Tibial nerve (tissue), 4 donors: ENCODE results near the gene ANKRD31. TPM values are rescaled to one million over a fixed set of nuclear protein-coding genes. Genes with fewer than 3 reads are reported as not detected.
"Not testable (repeated sequence)": the region's sequence is repeated elsewhere in the genome, so short reads cannot be mapped to it uniquely, and the experiment has no call there.

Experiments used
- DNase-seq, 2 donors: peaks; one replicate each; pipeline ENCODE4 v3.0.0-alpha.2; 2019; ENCODE audit warnings: low spot score in 2 of 2
- H3K27ac ChIP-seq, 4 donors: fragments of 200-600 bp; sonication (generic) in 3 of 4; one replicate each; pipeline ENCODE4 v1.5.1; 2017 to 2019; ENCODE audit warnings: mild to moderate bottlenecking in 1 of 4
- H3K27me3 ChIP-seq, 2 donors: fragments of 200-600 bp; sonication (generic) in 1 of 2; one replicate each; pipeline versions ENCODE4 v1.5.1 to v1.6.0; 2017 to 2019
- H3K36me3 ChIP-seq, 3 donors: fragments of 200-600 bp; sonication (generic); one replicate each; pipeline ENCODE4 v1.5.1; 2018 to 2019
- H3K4me1 ChIP-seq, 4 donors: fragments of 200-600 bp; sonication (generic) in 3 of 4; one replicate each; pipeline ENCODE4 v1.5.1; 2017 to 2019
- H3K4me3 ChIP-seq, 4 donors: fragments of 200-600 bp; sonication (generic) in 3 of 4; one replicate each; pipeline ENCODE4 v1.5.1; 2017 to 2019; ENCODE audit warnings: mild to moderate bottlenecking in 1 of 4, moderate library complexity in 1 of 4
- H3K9me3 ChIP-seq, 4 donors: fragments of 200-600 bp; sonication (generic) in 3 of 4; one replicate each; pipeline ENCODE4 v1.5.1; 2017 to 2019
- CTCF ChIP-seq, 5 experiments: fragments of 200-600 bp in 3 of 5; fragments of 450-650 bp in 2 of 5; sonication (generic) in 3 of 5; IDR thresholded peaks; one replicate each; pipeline ENCODE4 v1.5.1; 2016 to 2019; ENCODE audit warnings: antibody characterized with exemption in 5 of 5, mild to moderate bottlenecking in 3 of 5, moderate library complexity in 2 of 5
- EP300 ChIP-seq, 2 donors: sonication (generic); formaldehyde crosslinking; IDR thresholded peaks; one replicate each; pipeline ENCODE4 v1.6.1; 2017; ENCODE audit warnings: antibody characterized with exemption in 2 of 2, mild to moderate bottlenecking in 1 of 2
- POLR2A ChIP-seq, 2 donors: fragments of 450-650 bp; IDR thresholded peaks; one replicate each; pipeline ENCODE4 v1.6.1; 2017; ENCODE audit warnings: antibody characterized with exemption in 2 of 2, mild to moderate bottlenecking in 2 of 2, moderate library complexity in 2 of 2
- WGBS, 2 donors: methylation state at CpG; one replicate each; pipeline ENCODE4 v1.1.5; 2018; 5-methylcytosine and 5-hydroxymethylcytosine counted together
- total RNA-seq, 4 donors: library from RNA; depleted of rRNA; stranded (reverse); fragments of >200 nt; gene quantifications; one replicate each; pipeline ENCODE4 v1.1.0, GENCODE V29; 2016

ANKRD31 gene
- total RNA-seq, 4 donors from 2014 or later = 0.21 to 1.5 (median 0.35) TPM

- H3K36me3 ChIP-seq = no peaks in the 10 kb centered on the region
- H3K27ac ChIP-seq = no peak overlapping the region
- no peaks in the 10 kb centered on the region for H3K9me3 ChIP-seq
- H3K4me1 ChIP-seq = no peaks in the 10 kb centered on the region
- TF ChIP-seq EP300 (IDR thresholded peaks at IDR 0.05) (no peak), CTCF (IDR thresholded peaks at IDR 0.05) (no peak), POLR2A (IDR thresholded peaks at IDR 0.05) (no peak)
- H3K4me3 ChIP-seq = no peak overlapping the region
- no peak for DNase-seq
- WGBS, 2 donors = 86 to 92% methylated on average over 2 of the region's 2 CpGs
- no peaks in the 10 kb centered on the region for H3K27me3 ChIP-seq
Measured at GRCh38 chr5:75226916-75227315, 9.8 kb downstream of the ANKRD31 start.

GRCh38 chr5:75225506-75225905 lies 11.2 kb downstream of the ANKRD31 start:
- Histone ChIP-seq H3K4me3 (no peak overlapping the region), H3K9me3 (peaks cover 0 to 4% (median 0%) of the 10 kb centered on the region in 4 donors), H3K4me1 (no peaks in the 10 kb centered on the region), H3K36me3 (peaks cover 0 to 7% (median 0%) of the 10 kb centered on the region in 3 donors), H3K27ac (no peak overlapping the region), H3K27me3 (no peaks in the 10 kb centered on the region)
- TF ChIP-seq POLR2A (IDR thresholded peaks at IDR 0.05) = no peak
- TF ChIP-seq CTCF (IDR thresholded peaks at IDR 0.05) = no peak
- no peak for TF ChIP-seq EP300 (IDR thresholded peaks at IDR 0.05)
- no peak for DNase-seq

- not testable (repeated sequence) for H3K27me3 ChIP-seq, H3K4me1 ChIP-seq, H3K27ac ChIP-seq, H3K36me3 ChIP-seq, H3K4me3 ChIP-seq, H3K9me3 ChIP-seq, DNase-seq
- 82% methylated on average over 2 of the region's 2 CpGs for WGBS, 2 donors
Measured at GRCh38 chr5:75220787-75221186, 15.9 kb downstream of the ANKRD31 start.

GRCh38 chr5:75214928-75215327 lies 21.8 kb downstream of the ANKRD31 start:
- Histone ChIP-seq H3K9me3 (peaks cover 0 to 6% (median 0%) of the 10 kb centered on the region in 4 donors), H3K27me3 (no peaks in the 10 kb centered on the region), H3K27ac (no peak overlapping the region), H3K4me1 (no peaks in the 10 kb centered on the region), H3K36me3 (no peaks in the 10 kb centered on the region), H3K4me3 (no peak overlapping the region)
- DNase-seq = no peak
- WGBS, 2 donors = 68 to 79% methylated on average over 4 of the region's 4 CpGs
- no peak for TF ChIP-seq EP300 (IDR thresholded peaks at IDR 0.05)
- TF ChIP-seq POLR2A (IDR thresholded peaks at IDR 0.05) = no peak

- H3K9me3 ChIP-seq = peaks cover 0 to 6% (median 0%) of the 10 kb centered on the region in 4 donors
- WGBS, 2 donors = 81 to 83% methylated on average over 2 of the region's 2 CpGs
- no peaks in the 10 kb centered on the region for H3K4me1 ChIP-seq
- TF ChIP-seq EP300 (IDR thresholded peaks at IDR 0.05) (no peak), CTCF (IDR thresholded peaks at IDR 0.05) (no peak), POLR2A (IDR thresholded peaks at IDR 0.05) (no peak)
- no peaks in the 10 kb centered on the region for H3K36me3 ChIP-seq
- no peak for DNase-seq
- H3K27ac ChIP-seq = no peak overlapping the region
- H3K27me3 ChIP-seq = no peaks in the 10 kb centered on the region
- H3K4me3 ChIP-seq = no peak overlapping the region
Measured at GRCh38 chr5:75214409-75214808, 22.3 kb downstream of the ANKRD31 start.

GRCh38 chr5:75203604-75204003 lies 33.1 kb downstream of the ANKRD31 start:
- Histone ChIP-seq H3K4me1 (no peaks in the 10 kb centered on the region), H3K4me3 (no peak overlapping the region), H3K27me3 (no peaks in the 10 kb centered on the region), H3K27ac (no peak overlapping the region), H3K9me3 (no peaks in the 10 kb centered on the region), H3K36me3 (no peaks in the 10 kb centered on the region)
- TF ChIP-seq CTCF (IDR thresholded peaks at IDR 0.05) = no peak
- TF ChIP-seq POLR2A (IDR thresholded peaks at IDR 0.05) = no peak
- TF ChIP-seq EP300 (IDR thresholded peaks at IDR 0.05) = no peak
- DNase-seq = no peak
- WGBS, 2 donors = 90 to 91% methylated on average over 3 of the region's 3 CpGs
